Measurements from ENCODE around the gene MYL2. TPM values are rescaled to one million over a fixed set of nuclear protein-coding genes. Genes with fewer than 3 reads are reported as not detected.

Gene MYL2
- polyA plus RNA-seq (0.08 to 0.41 TPM in 2 of 3 replicates, not detected in the other), polyA minus RNA-seq (not detected in 3 replicates)
- not detected for polyA plus RNA-seq (2011; ENCODE audit: low read depth)
- 0.10 and 0.18 TPM in 2 replicates for polyA plus RNA-seq (2011; cell fraction: cytosol; rRNA removed)
- not detected in 2 replicates for polyA plus RNA-seq (2011; cell fraction: nucleus; rRNA removed)
- polyA plus RNA-seq (2012; ENCODE audit: low replicate concordance) = 0.30 and 0.52 TPM in 2 replicates
- polyA minus RNA-seq (2011; cell fraction: cytosol; rRNA and poly(A)+ RNA removed) = not detected
- not detected in 2 replicates for polyA minus RNA-seq (2011; cell fraction: nucleus; rRNA and poly(A)+ RNA removed)

- Histone ChIP-seq H2AFZ (ENCODE audit: control insufficient read depth, low read length) (no peak within 1 kb of the TSS), H3K9me1 (ENCODE audit: control insufficient read depth, extremely low read depth, insufficient read depth, low read length) (no peaks in the 10 kb centered on the region), H3K36me3 (ENCODE audit: control insufficient read depth in 2 of 2, extremely low read depth in 1 of 2, insufficient read depth in 2 of 2, low read length in 2 of 2) (no peaks in the 10 kb centered on the region), H3K27ac (ENCODE audit: control insufficient read depth, insufficient read depth, low read length) (no peak within 1 kb of the TSS), H3K4me3 (ENCODE audit: control insufficient read depth in 2 of 3, extremely low read depth in 1 of 3, insufficient read depth in 2 of 3, low read depth in 1 of 3, low read length in 3 of 3) (no peak within 1 kb of the TSS), H3K9me3 (ENCODE audit: control insufficient read depth, low read depth, low read length) (no peaks in the 10 kb centered on the region), H3K9ac (ENCODE audit: control insufficient read depth, extremely low read depth, insufficient read depth, low read length) (no peak within 1 kb of the TSS), H3K79me2 (ENCODE audit: control insufficient read depth, insufficient read depth, low read length) (no peaks in the 10 kb centered on the region), H3K4me2 (ENCODE audit: control insufficient read depth, extremely low read depth, insufficient read depth, low read depth, low read length) (no peak within 1 kb of the TSS), H3K4me1 (ENCODE audit: control insufficient read depth, extremely low read depth, insufficient read depth, low read length) (peaks cover 29% of the 10 kb centered on the region), H4K20me1 (ENCODE audit: control insufficient read depth, extremely low read depth, insufficient read depth, low read length) (no peaks in the 10 kb centered on the region), H3K27me3 (ENCODE audit: control insufficient read depth, extremely low read depth, insufficient read depth, low read length) (no peaks in the 10 kb centered on the region)
- no peak for FAIRE-seq
- TF ChIP-seq EZH2 (IDR thresholded peaks at IDR 0.05; ENCODE audit: low read length) (no peak), CTCF (optimal IDR thresholded peaks at IDR 0.05 in 1 of 3, IDR thresholded peaks at IDR 0.05 in 1 of 3, conservative IDR thresholded peaks at IDR 0.05 in 1 of 3; ENCODE audit: extremely low read depth in 1 of 3, insufficient read depth in 2 of 3, low read length in 3 of 3) (no peak)
- DNase-seq (ENCODE audit: low read depth, low spot score) = no peak
- dilution Hi-C loops (cut with MboI; ENCODE audit: extremely low pct_ligation_motif_present, low sequenced_read_pairs) = no loop called here
These were observed at the start of gene MYL2 for GRCh38 chr12:110920324-110920910. MYL2 (minus strand) TSS chr12:110920579; CDS start chr12:110920529, 50 bp downstream.

- Histone ChIP-seq H3K79me2 (ENCODE audit: control insufficient read depth, insufficient read depth, low read length) (no peaks in the 10 kb centered on the region), H3K9me3 (ENCODE audit: control insufficient read depth, low read depth, low read length) (no peaks in the 10 kb centered on the region), H3K27ac (ENCODE audit: control insufficient read depth, insufficient read depth, low read length) (no peak overlapping the region), H4K20me1 (ENCODE audit: control insufficient read depth, extremely low read depth, insufficient read depth, low read length) (no peaks in the 10 kb centered on the region), H3K4me1 (ENCODE audit: control insufficient read depth, extremely low read depth, insufficient read depth, low read length) (no peaks in the 10 kb centered on the region), H3K4me3 (ENCODE audit: control insufficient read depth in 2 of 3, extremely low read depth in 1 of 3, insufficient read depth in 2 of 3, low read depth in 1 of 3, low read length in 3 of 3) (no peak overlapping the region), H3K27me3 (ENCODE audit: control insufficient read depth, extremely low read depth, insufficient read depth, low read length) (no peaks in the 10 kb centered on the region), H3K9ac (ENCODE audit: control insufficient read depth, extremely low read depth, insufficient read depth, low read length) (no peak overlapping the region), H3K4me2 (ENCODE audit: control insufficient read depth, extremely low read depth, insufficient read depth, low read depth, low read length) (no peak overlapping the region), H3K9me1 (ENCODE audit: control insufficient read depth, extremely low read depth, insufficient read depth, low read length) (no peaks in the 10 kb centered on the region), H3K36me3 (ENCODE audit: control insufficient read depth in 2 of 2, extremely low read depth in 1 of 2, insufficient read depth in 2 of 2, low read length in 2 of 2) (no peaks in the 10 kb centered on the region), H2AFZ (ENCODE audit: control insufficient read depth, low read length) (no peak overlapping the region)
- FAIRE-seq (no peak), DNase-seq (ENCODE audit: low read depth, low spot score) (no peak)
- dilution Hi-C loops (cut with MboI; ENCODE audit: extremely low pct_ligation_motif_present, low sequenced_read_pairs) = no loop called here
- TF ChIP-seq EZH2 (IDR thresholded peaks at IDR 0.05; ENCODE audit: low read length) (no peak), CTCF (optimal IDR thresholded peaks at IDR 0.05 in 1 of 3, IDR thresholded peaks at IDR 0.05 in 1 of 3, conservative IDR thresholded peaks at IDR 0.05 in 1 of 3; ENCODE audit: extremely low read depth in 1 of 3, insufficient read depth in 2 of 3, low read length in 3 of 3) (no peak)
These were observed 45.8 kb upstream of the MYL2 start for GRCh38 chr12:110966081-110966760.
